SK-N-SH treated with all-trans-retinoic acid at 6 μM for 48 hours (cell line): ENCODE measurements around the gene CLCN4.

Source experiments
- ISL1 ChIP-seq: fragments of 250-450 bp; sonication (Bioruptor Pico); IDR thresholded peaks from 2 replicates; pipeline ENCODE4 v2.1.2; 2022; ENCODE audit warnings: mild to moderate bottlenecking, moderate library complexity
- ZFP30 ChIP-seq: fragments of 450-650 bp; formaldehyde crosslinking; IDR thresholded peaks from 2 replicates; pipeline ENCODE4 v1.5.0; 2022; ENCODE audit warnings: mild to moderate bottlenecking, moderate library complexity
- ZNF8 ChIP-seq: fragments of 450-650 bp; formaldehyde crosslinking; IDR thresholded peaks from 2 replicates; pipeline ENCODE4 v1.5.0; 2020; ENCODE audit warnings: mild to moderate bottlenecking, moderate library complexity

- TF ChIP-seq ZNF8 (CRISPR knock-in tag) = no peak
- TF ChIP-seq ISL1 = no peak
- TF ChIP-seq ZFP30 = no peak
These were observed 30.7 kb upstream of the CLCN4 start for GRCh38 chrX:10126044-10126443.
